ENCODE measurements around the gene ZEB2.

GRCh38 chr2:144550911-144551310 lies 31.0 kb upstream of the ZEB2 start:
- TF ChIP-seq CTCF (IDR thresholded peaks at IDR 0.05) = no peak
- TF ChIP-seq POLR2A (IDR thresholded peaks at IDR 0.05) = no peak

Measured in uterus (tissue), 2 donors.